WTC11 (cell line): ENCODE measurements around the gene UBP1.

Experiments
- CTCF ChIP-seq: fragments of 200-600 bp; IDR thresholded peaks from 2 replicates; pipeline ENCODE4 v1.8.0; 2022; ENCODE audit warnings: antibody characterized with exemption
- FOXK1 ChIP-seq: sonication (generic); formaldehyde crosslinking; IDR thresholded peaks from 2 replicates; pipeline ENCODE4 v1.8.0; 2022; ENCODE audit warnings: mild to moderate bottlenecking, moderate library complexity, missing genetic modification reagents
- HMGA2 ChIP-seq: fragments of 250-450 bp; sonication (Bioruptor Pico); IDR thresholded peaks from 2 replicates; pipeline ENCODE4 v1.4.0; 2021; ENCODE audit warnings: mild to moderate bottlenecking, moderate library complexity
- KAT7 ChIP-seq: sonication (generic); formaldehyde crosslinking; IDR thresholded peaks from 2 replicates; pipeline ENCODE4 v1.8.1; 2023; ENCODE audit warnings: missing genetic modification reagents, mild to moderate bottlenecking, borderline replicate concordance
- NR1H2 ChIP-seq: sonication (generic); formaldehyde crosslinking; IDR thresholded peaks from 2 replicates; pipeline ENCODE4 v1.9.0; 2021; ENCODE audit warnings: mild to moderate bottlenecking, moderate library complexity, missing genetic modification reagents
- SMAD3 ChIP-seq: sonication (generic); formaldehyde crosslinking; IDR thresholded peaks from 2 replicates; pipeline ENCODE4 v1.8.0; 2022; ENCODE audit warnings: missing genetic modification reagents, mild to moderate bottlenecking, borderline replicate concordance
- TCF7 ChIP-seq: sonication (generic); formaldehyde crosslinking; IDR thresholded peaks from 2 replicates; pipeline ENCODE4 v1.8.0; 2022; ENCODE audit warnings: mild to moderate bottlenecking, low read depth, missing genetic modification reagents, moderate library complexity
- TEAD4 ChIP-seq: sonication (generic); formaldehyde crosslinking; IDR thresholded peaks from 2 replicates; pipeline ENCODE4 v1.8.0; 2022; ENCODE audit warnings: mild to moderate bottlenecking, missing genetic modification reagents
- ZNF121 ChIP-seq: sonication (generic); formaldehyde crosslinking; IDR thresholded peaks from 2 replicates; pipeline ENCODE4 v1.8.0; 2023; ENCODE audit warnings: missing genetic modification reagents
- ZNF232 ChIP-seq: sonication (generic); formaldehyde crosslinking; IDR thresholded peaks from 2 replicates; pipeline ENCODE4 v1.8.0; 2022; ENCODE audit warnings: mild to moderate bottlenecking, missing genetic modification reagents
- TF ChIP-seq, protein P1 (sequence below): sonication (generic); formaldehyde crosslinking; IDR thresholded peaks from 2 replicates; pipeline ENCODE4 v1.8.1; 2023; ENCODE audit warnings: mild to moderate bottlenecking, moderate library complexity, missing genetic modification reagents
- TF ChIP-seq, protein P2 (sequence below): sonication (generic); formaldehyde crosslinking; IDR thresholded peaks from 2 replicates; pipeline ENCODE4 v1.8.0; 2022; ENCODE audit warnings: mild to moderate bottlenecking, missing genetic modification reagents

DNA sequence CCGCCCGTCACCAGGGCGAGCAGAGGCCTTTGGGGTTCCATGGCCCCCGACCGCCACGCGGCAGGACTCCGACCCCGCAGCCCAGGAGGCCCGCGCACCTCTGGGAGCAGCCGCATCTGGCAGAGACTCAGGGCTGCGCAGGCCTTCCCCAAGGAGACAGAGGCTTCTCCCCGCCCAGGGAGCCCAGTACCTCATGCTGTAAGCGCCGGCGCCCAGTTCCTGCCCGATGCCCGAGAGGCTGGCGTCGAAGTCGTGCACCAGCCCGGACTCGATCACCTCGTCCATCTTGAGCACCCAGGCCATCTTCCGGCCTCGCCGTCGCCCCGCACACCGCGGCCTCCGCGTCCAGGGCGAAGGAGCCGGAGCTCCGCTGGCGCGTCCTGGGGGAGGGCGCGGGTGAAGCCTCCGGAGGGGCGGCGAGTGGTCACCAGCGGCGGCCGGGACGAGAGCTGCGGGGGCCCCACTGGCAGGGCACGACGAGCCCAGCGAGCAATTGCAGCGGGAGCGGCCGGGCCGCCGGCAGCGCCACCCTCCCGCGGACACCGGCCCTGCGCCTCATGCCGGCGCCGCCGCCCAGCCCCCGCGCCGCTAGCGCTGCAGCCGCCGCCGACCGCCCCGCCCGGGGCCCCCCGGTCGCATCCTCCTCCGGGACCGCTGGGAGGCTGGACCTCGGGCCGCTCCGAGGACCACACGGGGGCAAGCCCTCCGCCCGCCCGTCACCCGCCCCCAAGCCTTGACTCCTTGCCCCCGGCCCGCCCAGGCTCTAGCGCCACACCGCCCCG, 468 bp downstream of the UBP1 start:
- TF ChIP-seq, protein P1, sequence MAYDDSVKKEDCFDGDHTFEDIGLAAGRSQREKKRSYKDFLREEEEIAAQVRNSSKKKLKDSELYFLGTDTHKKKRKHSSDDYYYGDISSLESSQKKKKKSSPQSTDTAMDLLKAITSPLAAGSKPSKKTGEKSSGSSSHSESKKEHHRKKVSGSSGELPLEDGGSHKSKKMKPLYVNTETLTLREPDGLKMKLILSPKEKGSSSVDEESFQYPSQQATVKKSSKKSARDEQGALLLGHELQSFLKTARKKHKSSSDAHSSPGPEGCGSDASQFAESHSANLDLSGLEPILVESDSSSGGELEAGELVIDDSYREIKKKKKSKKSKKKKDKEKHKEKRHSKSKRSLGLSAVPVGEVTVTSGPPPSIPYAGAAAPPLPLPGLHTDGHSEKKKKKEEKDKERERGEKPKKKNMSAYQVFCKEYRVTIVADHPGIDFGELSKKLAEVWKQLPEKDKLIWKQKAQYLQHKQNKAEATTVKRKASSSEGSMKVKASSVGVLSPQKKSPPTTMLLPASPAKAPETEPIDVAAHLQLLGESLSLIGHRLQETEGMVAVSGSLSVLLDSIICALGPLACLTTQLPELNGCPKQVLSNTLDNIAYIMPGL = peak; percentile 75
- no peak for TF ChIP-seq CTCF
- no peak for TF ChIP-seq SMAD3
- TF ChIP-seq HMGA2 (CRISPR knock-in tag) = no peak
- peak; percentile 72; the same call in 1 of the 2 replicates for TF ChIP-seq TCF7 (CRISPR knock-in tag)
- TF ChIP-seq TEAD4 (CRISPR knock-in tag) = no peak
- peak; percentile 8; the same call in 1 of the 2 replicates for TF ChIP-seq FOXK1 (CRISPR knock-in tag)
- no peak; the same call in 1 of the 2 replicates for TF ChIP-seq KAT7 (CRISPR knock-in tag)
- no peak for TF ChIP-seq ZNF232 (CRISPR knock-in tag)
- TF ChIP-seq NR1H2 = no peak
- no peak for TF ChIP-seq ZNF121 (CRISPR knock-in tag)
- TF ChIP-seq, protein P2, sequence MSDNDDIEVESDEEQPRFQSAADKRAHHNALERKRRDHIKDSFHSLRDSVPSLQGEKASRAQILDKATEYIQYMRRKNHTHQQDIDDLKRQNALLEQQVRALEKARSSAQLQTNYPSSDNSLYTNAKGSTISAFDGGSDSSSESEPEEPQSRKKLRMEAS (CRISPR knock-in tag) = no peak
